Measurements from ENCODE around the gene OSTN.

GRCh38 chr3:191240486-191240885 is 41.4 kb downstream of the OSTN start:
- TF ChIP-seq POLR2A (IDR thresholded peaks at IDR 0.05) (no peak), CTCF (IDR thresholded peaks at IDR 0.05) (no peak)
